Glomerular endothelial cell (primary cell): Measurements from ENCODE around the gene VRK2. TPM values are rescaled to one million over a fixed set of nuclear protein-coding genes. Genes with fewer than 3 reads are reported as not detected.

Source experiments
- total RNA-seq: library from RNA; depleted of rRNA; stranded (reverse); fragments of >200 nt; gene quantifications from 2 replicates; pipeline ENCODE4 v1.2.3, GENCODE V29; 2015

VRK2 gene
- total RNA-seq, 1 donor from 2014 or later: 25.8 TPM

Other genes with a start within 250 kb of the VRK2 start
- gene FANCL, start 194.5 kb downstream of the VRK2 start, total RNA-seq: 9.1 and 14.8 TPM in 2 replicates